Suprapubic skin (tissue), 4 donors: ENCODE data around the gene GSG1L. TPM values are rescaled to one million over a fixed set of nuclear protein-coding genes. Genes with fewer than 3 reads are reported as not detected.
A peak's percentile ranks its signal among the peaks of the same experiment; 100 is the strongest.

Experiments used
- DNase-seq, 2 donors: peaks; one replicate each; pipeline ENCODE4 v3.0.0-alpha.2; 2019; ENCODE audit warnings: low spot score in 2 of 2
- H3K27ac ChIP-seq: fragments of 200-600 bp; sonication (generic); one replicate; pipeline ENCODE4 v1.5.1; 2019
- H3K27me3 ChIP-seq: fragments of 200-600 bp; sonication (generic); one replicate; pipeline ENCODE4 v1.5.1; 2019
- H3K36me3 ChIP-seq: fragments of 200-600 bp; sonication (generic); one replicate; pipeline ENCODE4 v1.5.1; 2019
- H3K4me1 ChIP-seq: fragments of 200-600 bp; sonication (generic); one replicate; pipeline ENCODE4 v1.5.1; 2019
- H3K4me3 ChIP-seq: fragments of 200-600 bp; sonication (generic); one replicate; pipeline ENCODE4 v1.5.1; 2019; ENCODE audit warnings: mild to moderate bottlenecking
- H3K9me3 ChIP-seq: fragments of 200-600 bp; sonication (generic); one replicate; pipeline ENCODE4 v1.5.1; 2019
- EP300 ChIP-seq: sonication (generic); formaldehyde crosslinking; IDR thresholded peaks from one replicate; pipeline ENCODE4 v1.6.1; 2017; ENCODE audit warnings: antibody characterized with exemption
- POLR2A ChIP-seq, 2 donors: fragments of 450-650 bp; IDR thresholded peaks; one replicate each; pipeline ENCODE4 v1.6.1; 2017; ENCODE audit warnings: antibody characterized with exemption in 2 of 2, mild to moderate bottlenecking in 2 of 2, moderate library complexity in 2 of 2
- POLR2AphosphoS5 ChIP-seq, 3 donors: sonication (generic); formaldehyde crosslinking; IDR thresholded peaks; one replicate each; pipeline ENCODE4 v1.6.1; 2017; ENCODE audit warnings: antibody characterized with exemption in 3 of 3
- WGBS: methylation state at CpG from one replicate; pipeline ENCODE4 v1.1.5; 2018; 5-methylcytosine and 5-hydroxymethylcytosine counted together
- total RNA-seq, 4 donors: library from RNA; depleted of rRNA; stranded (reverse); fragments of >200 nt; gene quantifications; one replicate each; pipeline ENCODE4 v1.1.0, GENCODE V29; 2016
- TF ChIP-seq, protein P1 (sequence below), 2 donors: fragments of 200-600 bp in 1 of 2; fragments of 450-650 bp in 1 of 2; sonication (generic) in 1 of 2; IDR thresholded peaks; one replicate each; pipeline ENCODE4 v1.5.1; 2016 to 2019; ENCODE audit warnings: antibody characterized with exemption in 2 of 2, mild to moderate bottlenecking in 1 of 2, moderate library complexity in 1 of 2

GSG1L gene
- total RNA-seq, 4 donors from 2014 or later: 0.64 to 1.7 TPM; not detected in 2

DNA sequence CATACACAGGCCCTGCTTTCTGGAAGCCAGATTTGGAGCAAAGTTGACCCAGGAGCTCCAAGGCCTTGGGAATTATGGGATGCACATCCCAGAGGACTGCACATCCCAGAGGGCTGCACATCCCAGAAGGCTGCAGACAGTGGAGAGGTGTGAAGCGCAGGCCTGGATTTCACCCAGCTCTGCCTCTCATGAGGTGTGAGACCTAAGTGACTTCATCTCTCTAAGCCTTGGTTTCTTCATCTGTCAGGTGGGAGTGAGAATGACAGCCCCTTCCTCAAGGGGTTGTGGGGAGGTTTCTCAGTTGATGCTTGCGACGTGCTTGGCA, 102.3 kb downstream of the GSG1L start:
- Histone ChIP-seq H3K9me3 (peaks cover under 1% of the 10 kb centered on the region), H3K27ac (no peak overlapping the region), H3K4me1 (no peaks in the 10 kb centered on the region), H3K4me3 (no peak overlapping the region), H3K27me3 (no peaks in the 10 kb centered on the region), H3K36me3 (no peaks in the 10 kb centered on the region)
- TF ChIP-seq POLR2A (IDR thresholded peaks at IDR 0.05) (no peak), EP300 (no peak)
- DNase-seq: peak in 1 of 2 donors; percentile 11
- 88% methylated on average over 3 of the region's 3 CpGs for WGBS

DNA sequence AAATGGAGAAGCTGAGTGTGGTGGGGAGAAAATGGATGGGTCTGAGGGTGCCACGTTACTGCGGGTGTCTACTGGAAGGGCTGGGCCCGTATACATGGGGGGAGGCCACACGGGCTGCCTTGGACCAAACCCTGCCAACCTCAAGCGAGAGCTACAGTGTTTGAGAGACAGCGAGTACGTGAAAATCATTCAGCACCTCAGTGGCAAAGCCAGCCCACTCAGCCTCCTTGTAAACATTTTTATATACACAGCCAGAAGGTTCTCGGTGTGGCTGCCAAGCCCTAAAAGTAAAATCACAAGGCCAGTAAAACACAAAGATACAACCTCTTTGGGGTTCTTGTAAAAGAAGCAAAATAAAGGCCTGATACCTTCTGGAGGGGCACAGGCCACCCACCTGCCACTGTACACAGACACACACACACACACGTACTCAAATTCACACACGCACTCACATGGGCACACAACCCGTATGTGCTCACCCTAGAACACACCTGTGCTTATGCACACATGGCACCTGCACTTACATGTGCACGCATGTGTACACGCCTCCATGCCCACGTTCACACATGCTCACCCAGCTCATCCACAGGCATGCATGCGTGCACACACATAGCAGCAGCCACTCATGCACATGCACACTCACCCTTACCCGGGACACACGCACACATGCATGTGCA, 102.8 kb downstream of the GSG1L start:
- TF ChIP-seq, protein P1, sequence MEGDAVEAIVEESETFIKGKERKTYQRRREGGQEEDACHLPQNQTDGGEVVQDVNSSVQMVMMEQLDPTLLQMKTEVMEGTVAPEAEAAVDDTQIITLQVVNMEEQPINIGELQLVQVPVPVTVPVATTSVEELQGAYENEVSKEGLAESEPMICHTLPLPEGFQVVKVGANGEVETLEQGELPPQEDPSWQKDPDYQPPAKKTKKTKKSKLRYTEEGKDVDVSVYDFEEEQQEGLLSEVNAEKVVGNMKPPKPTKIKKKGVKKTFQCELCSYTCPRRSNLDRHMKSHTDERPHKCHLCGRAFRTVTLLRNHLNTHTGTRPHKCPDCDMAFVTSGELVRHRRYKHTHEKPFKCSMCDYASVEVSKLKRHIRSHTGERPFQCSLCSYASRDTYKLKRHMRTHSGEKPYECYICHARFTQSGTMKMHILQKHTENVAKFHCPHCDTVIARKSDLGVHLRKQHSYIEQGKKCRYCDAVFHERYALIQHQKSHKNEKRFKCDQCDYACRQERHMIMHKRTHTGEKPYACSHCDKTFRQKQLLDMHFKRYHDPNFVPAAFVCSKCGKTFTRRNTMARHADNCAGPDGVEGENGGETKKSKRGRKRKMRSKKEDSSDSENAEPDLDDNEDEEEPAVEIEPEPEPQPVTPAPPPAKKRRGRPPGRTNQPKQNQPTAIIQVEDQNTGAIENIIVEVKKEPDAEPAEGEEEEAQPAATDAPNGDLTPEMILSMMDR (IDR thresholded peaks at IDR 0.05): no peak
- no peak for TF ChIP-seq EP300
- no peak for TF ChIP-seq POLR2A (IDR thresholded peaks at IDR 0.05)
- TF ChIP-seq POLR2AphosphoS5 (IDR thresholded peaks at IDR 0.05): no peak
- H3K27me3 ChIP-seq: no peaks in the 10 kb centered on the region
- H3K9me3 ChIP-seq: peaks cover 6% of the 10 kb centered on the region
- no peak overlapping the region for H3K27ac ChIP-seq
- 87% methylated on average over 17 of the region's 17 CpGs for WGBS
- no peak overlapping the region for H3K4me3 ChIP-seq
- DNase-seq: peak in 1 of 2 donors; percentile 31
- H3K4me1 ChIP-seq: no peaks in the 10 kb centered on the region
- no peaks in the 10 kb centered on the region for H3K36me3 ChIP-seq

DNA sequence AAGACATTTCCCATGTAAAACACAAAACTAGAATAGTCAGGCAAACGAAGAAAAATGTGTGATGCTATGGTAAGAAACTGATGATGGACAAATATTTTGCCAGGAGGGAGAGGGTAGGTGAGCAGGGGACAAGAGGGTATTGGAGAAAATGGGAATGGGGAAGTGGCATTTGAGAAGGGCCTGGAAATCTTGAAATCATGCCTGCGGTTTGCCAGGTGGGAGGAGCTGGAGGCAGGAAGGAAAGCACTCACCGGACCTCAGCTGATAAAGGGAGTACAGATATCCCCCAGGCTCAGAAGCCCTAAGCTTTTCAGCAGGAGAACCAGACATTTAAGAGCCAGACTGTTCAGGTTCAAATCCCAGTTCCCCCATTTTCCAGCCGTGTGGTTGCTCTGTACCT, 103.6 kb downstream of the GSG1L start:
- Histone ChIP-seq H3K27me3 (no peaks in the 10 kb centered on the region), H3K9me3 (peaks cover 8% of the 10 kb centered on the region), H3K27ac (no peak overlapping the region), H3K36me3 (no peaks in the 10 kb centered on the region), H3K4me3 (no peak overlapping the region), H3K4me1 (no peaks in the 10 kb centered on the region)
- 44% methylated on average over 4 of the region's 4 CpGs for WGBS
- peak in 1 of 2 donors; percentile 3 for DNase-seq
- TF ChIP-seq POLR2AphosphoS5 (IDR thresholded peaks at IDR 0.05): no peak
- TF ChIP-seq, protein P1 (IDR thresholded peaks at IDR 0.05): no peak
- no peak for TF ChIP-seq EP300
- TF ChIP-seq POLR2A (IDR thresholded peaks at IDR 0.05): no peak

DNA sequence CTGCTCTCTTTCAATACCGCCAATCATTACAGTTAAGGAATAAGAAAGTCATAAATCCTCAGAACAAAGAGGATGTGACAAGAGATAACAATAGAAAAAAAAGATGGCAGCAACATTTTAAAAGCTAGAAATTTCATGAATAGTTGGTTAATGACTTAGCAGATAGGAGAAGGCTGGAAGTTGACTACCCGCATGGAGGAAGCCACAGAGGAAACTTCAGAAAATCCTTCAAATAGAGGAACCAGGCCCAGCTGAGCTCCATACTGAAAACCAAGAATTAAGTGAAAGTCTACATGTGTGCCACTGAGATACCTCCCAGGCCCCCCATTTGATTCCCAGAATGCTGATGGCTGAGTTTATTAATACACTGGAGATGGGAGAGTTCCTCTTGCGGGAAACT, 109.3 kb downstream of the GSG1L start:
- peaks cover 21% of the 10 kb centered on the region for H3K27me3 ChIP-seq
- no peak overlapping the region for H3K27ac ChIP-seq
- no peaks in the 10 kb centered on the region for H3K4me1 ChIP-seq
- peaks cover 10% of the 10 kb centered on the region for H3K9me3 ChIP-seq
- no peaks in the 10 kb centered on the region for H3K36me3 ChIP-seq
- TF ChIP-seq EP300: no peak
- TF ChIP-seq POLR2AphosphoS5 (IDR thresholded peaks at IDR 0.05): no peak
- 72% methylated on average over 3 of the region's 3 CpGs for WGBS
- no peak overlapping the region for H3K4me3 ChIP-seq
- no peak for DNase-seq

DNA sequence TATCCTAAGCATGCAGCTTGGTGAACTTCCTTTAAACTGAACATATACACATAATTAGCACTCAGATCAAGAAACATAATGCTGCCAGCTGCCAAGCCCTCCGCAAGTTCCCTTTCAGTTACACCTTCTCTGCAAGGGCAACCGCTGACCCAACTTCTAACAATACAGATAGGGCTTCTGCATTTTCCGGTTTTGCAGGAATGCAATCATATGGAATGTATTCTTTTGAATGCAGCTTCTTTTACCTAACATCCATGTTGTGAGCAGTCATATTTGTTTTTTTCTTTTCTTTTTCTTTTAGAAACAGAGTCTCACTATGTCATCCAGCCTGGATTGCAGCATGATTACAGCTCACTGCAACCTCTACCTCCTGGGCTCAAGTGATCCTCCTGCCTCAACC, 110.7 kb downstream of the GSG1L start:
- Histone ChIP-seq H3K4me3 (no peak overlapping the region), H3K36me3 (no peaks in the 10 kb centered on the region), H3K27ac (no peak overlapping the region), H3K4me1 (no peaks in the 10 kb centered on the region), H3K9me3 (peaks cover 10% of the 10 kb centered on the region), H3K27me3 (peaks cover 21% of the 10 kb centered on the region)
- TF ChIP-seq POLR2A (IDR thresholded peaks at IDR 0.05) (no peak), POLR2AphosphoS5 (IDR thresholded peaks at IDR 0.05) (no peak), EP300 (no peak)
- TF ChIP-seq, protein P1 (IDR thresholded peaks at IDR 0.05): no peak
- WGBS: 44% methylated on average over 3 of the region's 3 CpGs
- DNase-seq: peak in 1 of 2 donors; percentile 4

DNA sequence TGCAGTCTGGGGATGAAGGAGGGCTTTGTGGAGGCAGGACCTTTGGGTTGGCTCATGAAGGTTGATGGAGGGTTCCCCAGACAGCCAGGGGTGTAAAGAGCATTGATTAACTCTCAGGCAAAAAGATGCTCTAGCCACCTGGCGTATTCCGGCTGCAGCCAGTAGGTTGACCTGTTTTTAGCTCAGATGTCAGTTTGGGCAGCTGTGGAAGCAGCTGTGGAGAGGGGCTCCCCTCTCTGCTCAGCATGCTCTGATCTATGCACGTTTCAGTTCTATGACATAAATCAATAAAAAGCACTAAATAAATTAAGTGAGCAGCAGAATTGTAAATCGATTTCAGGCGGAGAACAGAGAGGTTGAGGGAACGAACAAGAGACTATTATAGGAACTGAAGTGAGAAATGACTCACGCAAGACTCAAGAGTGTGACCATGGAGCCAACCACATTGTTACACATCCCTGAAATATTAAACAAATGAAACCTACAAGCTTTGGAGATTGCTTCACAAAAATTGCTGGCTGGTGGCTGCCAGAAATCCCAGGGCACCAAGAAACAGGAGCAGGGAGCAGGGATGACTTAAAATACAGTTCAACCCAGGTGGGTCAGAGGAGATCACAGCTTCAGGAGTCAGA, 111.9 kb downstream of the GSG1L start:
- Histone ChIP-seq H3K9me3 (peaks cover 10% of the 10 kb centered on the region), H3K36me3 (no peaks in the 10 kb centered on the region), H3K27ac (no peak overlapping the region), H3K27me3 (peaks cover 21% of the 10 kb centered on the region), H3K4me3 (no peak overlapping the region), H3K4me1 (no peaks in the 10 kb centered on the region)
- 65% methylated on average over 7 of the region's 7 CpGs for WGBS
- TF ChIP-seq, protein P1 (IDR thresholded peaks at IDR 0.05): no peak
- no peak for TF ChIP-seq POLR2AphosphoS5 (IDR thresholded peaks at IDR 0.05)
- TF ChIP-seq EP300: no peak
- TF ChIP-seq POLR2A (IDR thresholded peaks at IDR 0.05): no peak
- DNase-seq: peak in 1 of 2 donors; percentile 0
